ENCODE results near the gene CINP. TPM values are rescaled to one million over a fixed set of nuclear protein-coding genes. Genes with fewer than 3 reads are reported as not detected.

The CINP gene
- polyA plus RNA-seq, 1 experiment: 58.5 TPM

DNA sequence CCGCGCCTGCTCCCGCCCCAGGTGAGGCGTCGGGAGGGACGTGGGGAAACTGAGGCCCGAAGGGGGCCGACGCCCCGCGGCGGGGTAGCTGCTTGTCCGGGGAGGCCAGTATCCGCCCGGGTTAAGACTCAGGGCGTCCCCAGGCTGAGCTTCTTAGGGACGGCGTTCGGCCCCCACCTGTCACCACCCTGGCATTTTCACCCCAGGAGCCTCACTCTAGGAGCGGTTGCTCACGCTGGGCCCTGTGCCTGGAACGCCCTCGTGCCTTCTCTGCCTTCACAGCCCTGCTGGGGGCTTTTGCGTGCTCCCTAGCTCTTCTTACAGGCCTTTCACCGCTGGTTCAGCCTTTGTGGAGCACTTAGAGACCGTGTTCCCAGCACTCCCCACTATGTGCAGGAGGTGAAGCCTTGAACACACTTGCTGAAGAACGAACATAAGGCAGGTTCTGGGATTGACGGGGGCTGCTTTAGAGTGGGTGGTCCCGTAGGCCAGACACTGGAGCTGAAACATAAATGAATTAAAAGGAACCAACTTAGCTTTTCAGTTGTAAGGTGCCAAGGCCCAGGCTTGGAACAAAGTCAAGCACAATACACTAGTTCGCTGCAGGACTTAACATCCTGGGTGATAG is 42.5 kb downstream of the CINP start:
- ChIA-PET POLR2A (interaction anchor here (0.5 to 1.4 kb wide), 2 partner anchors 13 to 42 kb away, joined by 4 to 9 read pairs; partner anchors contain the start of genes CINP and TECPR2), CTCF (interaction anchor here (1.0 to 1.1 kb wide), 2 partner anchors 84 to 359 kb away, joined by 3 read pairs; no protein-coding TSS in a partner anchor)
- Histone ChIP-seq H3K27me3 (ENCODE audit: control insufficient read depth, insufficient read depth, low read length) (no peaks in the 10 kb centered on the region), H3K9me3 (ENCODE audit: control insufficient read depth, insufficient read depth, low read length) (no peaks in the 10 kb centered on the region; the same call in 1 of the 2 replicates), H3K4me3 (ENCODE audit: low read depth, low read length) (peak overlapping the region; percentile 79), H3K27ac (ENCODE audit: low read depth, low read length) (peak overlapping the region; percentile 73)
- DNase-seq (ENCODE audit: low read depth, low spot score): no peak
- TF ChIP-seq, protein P1, sequence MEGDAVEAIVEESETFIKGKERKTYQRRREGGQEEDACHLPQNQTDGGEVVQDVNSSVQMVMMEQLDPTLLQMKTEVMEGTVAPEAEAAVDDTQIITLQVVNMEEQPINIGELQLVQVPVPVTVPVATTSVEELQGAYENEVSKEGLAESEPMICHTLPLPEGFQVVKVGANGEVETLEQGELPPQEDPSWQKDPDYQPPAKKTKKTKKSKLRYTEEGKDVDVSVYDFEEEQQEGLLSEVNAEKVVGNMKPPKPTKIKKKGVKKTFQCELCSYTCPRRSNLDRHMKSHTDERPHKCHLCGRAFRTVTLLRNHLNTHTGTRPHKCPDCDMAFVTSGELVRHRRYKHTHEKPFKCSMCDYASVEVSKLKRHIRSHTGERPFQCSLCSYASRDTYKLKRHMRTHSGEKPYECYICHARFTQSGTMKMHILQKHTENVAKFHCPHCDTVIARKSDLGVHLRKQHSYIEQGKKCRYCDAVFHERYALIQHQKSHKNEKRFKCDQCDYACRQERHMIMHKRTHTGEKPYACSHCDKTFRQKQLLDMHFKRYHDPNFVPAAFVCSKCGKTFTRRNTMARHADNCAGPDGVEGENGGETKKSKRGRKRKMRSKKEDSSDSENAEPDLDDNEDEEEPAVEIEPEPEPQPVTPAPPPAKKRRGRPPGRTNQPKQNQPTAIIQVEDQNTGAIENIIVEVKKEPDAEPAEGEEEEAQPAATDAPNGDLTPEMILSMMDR (IDR thresholded peaks at IDR 0.05; ENCODE audit: low read depth, low read length): no peak

GRCh38 chr14:102319351-102320032 is 43.2 kb downstream of the CINP start, which contains the start of gene ZNF839:
Gene ZNF839 (plus strand): TSS chr14:102319746. CDS start chr14:102319766, 20 bp downstream.
- ChIA-PET POLR2A (no interaction called here), CTCF (interaction anchor here (1.2 kb wide), 1 partner anchor 358 kb away, joined by 4 read pairs; no protein-coding TSS in a partner anchor)
- peak within 1 kb of the TSS; percentile 73 for H3K27ac ChIP-seq (ENCODE audit: low read depth, low read length)
- no peaks in the 10 kb centered on the region for H3K27me3 ChIP-seq (ENCODE audit: control insufficient read depth, insufficient read depth, low read length)
- peak within 1 kb of the TSS; percentile 79 for H3K4me3 ChIP-seq (ENCODE audit: low read depth, low read length)
- TF ChIP-seq, protein P1 (IDR thresholded peaks at IDR 0.05; ENCODE audit: low read depth, low read length): no peak
- DNase-seq (ENCODE audit: low read depth, low spot score): peak; percentile 66
- H3K9me3 ChIP-seq (ENCODE audit: control insufficient read depth, insufficient read depth, low read length): no peaks in the 10 kb centered on the region; the same call in 1 of the 2 replicates

DNA sequence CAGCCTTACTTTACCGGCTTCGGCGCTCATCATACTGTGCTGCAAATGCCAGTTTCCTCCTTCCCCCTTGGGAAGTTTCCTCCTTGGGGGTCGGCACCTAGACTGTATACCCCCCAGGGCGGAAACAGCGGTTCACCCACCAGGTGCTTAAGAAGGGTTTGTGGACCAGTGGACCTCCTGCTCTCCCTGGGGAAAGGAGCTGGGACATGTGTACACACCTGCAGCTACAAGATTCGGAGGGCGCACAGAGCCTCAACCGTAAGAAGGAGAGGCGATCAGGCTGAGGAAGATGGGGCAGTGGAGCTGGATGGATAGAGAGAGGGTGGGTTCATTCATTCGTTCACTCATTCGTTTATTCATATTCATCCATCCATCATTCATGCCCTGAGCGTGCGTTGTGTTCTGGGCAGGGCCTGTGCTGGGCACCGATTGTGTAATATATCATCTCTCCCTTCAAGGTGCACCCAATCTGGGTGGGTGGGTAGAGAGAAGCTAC is 43.9 kb downstream of the CINP start:
- H3K27me3 ChIP-seq (ENCODE audit: control insufficient read depth, insufficient read depth, low read length): no peaks in the 10 kb centered on the region
- DNase-seq (ENCODE audit: low read depth, low spot score): no peak
- POLR2A ChIA-PET: no interaction called here
- no peaks in the 10 kb centered on the region; the same call in 1 of the 2 replicates for H3K9me3 ChIP-seq (ENCODE audit: control insufficient read depth, insufficient read depth, low read length)
- peak overlapping the region; percentile 79 for H3K4me3 ChIP-seq (ENCODE audit: low read depth, low read length)
- CTCF ChIA-PET: interaction anchor here (1.2 kb wide), 1 partner anchor 357 kb away, joined by 4 read pairs; no protein-coding TSS in a partner anchor
- TF ChIP-seq, protein P1 (IDR thresholded peaks at IDR 0.05; ENCODE audit: low read depth, low read length): no peak
- no peak overlapping the region for H3K27ac ChIP-seq (ENCODE audit: low read depth, low read length)

GRCh38 chr14:102317564-102318248 is 45.0 kb downstream of the CINP start:
- ChIA-PET POLR2A (interaction anchor here (0.5 to 0.7 kb wide), 3 partner anchors 11 to 198 kb away, joined by 3 to 4 read pairs (median 3); no protein-coding TSS in a partner anchor), CTCF (interaction anchor here (0.5 to 2.0 kb wide), 6 partner anchors 17 to 357 kb away, joined by 3 to 6 read pairs (median 4); no protein-coding TSS in a partner anchor)
- Histone ChIP-seq H3K27ac (ENCODE audit: low read depth, low read length) (no peak overlapping the region), H3K9me3 (ENCODE audit: control insufficient read depth, insufficient read depth, low read length) (no peaks in the 10 kb centered on the region; the same call in 1 of the 2 replicates), H3K4me3 (ENCODE audit: low read depth, low read length) (peak overlapping the region; percentile 68), H3K27me3 (ENCODE audit: control insufficient read depth, insufficient read depth, low read length) (no peaks in the 10 kb centered on the region)
- DNase-seq (ENCODE audit: low read depth, low spot score): no peak
- TF ChIP-seq, protein P1 (IDR thresholded peaks at IDR 0.05; ENCODE audit: low read depth, low read length): no peak

Measured in AG04450 (cell line).